Mesenchymal stem cell (in vitro differentiated cells and primary cell): ENCODE data around the gene APCDD1.

Source experiments
- DNase-seq: peaks from one replicate; pipeline ENCODE4 v3.0.0-alpha.2; 2013
- H2AFZ ChIP-seq: one replicate; pipeline ENCODE4 v1.6.1; 2013; ENCODE audit warnings: low read depth, mild to moderate bottlenecking, control low read depth, inconsistent platforms, low read length, moderate library complexity
- H2AK5ac ChIP-seq: 2 replicates; pipeline ENCODE4 v1.6.1; 2013; ENCODE audit warnings: low read length, moderate library complexity, mild to moderate bottlenecking, inconsistent platforms; ENCODE audit not compliant: severe bottlenecking
- H2BK120ac ChIP-seq: one replicate; pipeline ENCODE4 v1.6.1; 2013; ENCODE audit warnings: low read depth, mild to moderate bottlenecking, inconsistent platforms, low read length, moderate library complexity
- H2BK12ac ChIP-seq, 2 experiments: one replicate each; pipeline ENCODE4 v1.6.1; 2013; ENCODE audit warnings: inconsistent platforms in 2 of 2, low read length in 2 of 2, mild to moderate bottlenecking in 2 of 2, moderate library complexity in 2 of 2, control low read depth in 1 of 2
- H2BK15ac ChIP-seq: one replicate; pipeline ENCODE4 v1.6.1; 2013; ENCODE audit warnings: mild to moderate bottlenecking, low read depth, inconsistent platforms; ENCODE audit not compliant: poor library complexity, severe bottlenecking
- H2BK5ac ChIP-seq: 2 replicates; pipeline ENCODE4 v1.6.1; 2013; ENCODE audit warnings: low read depth, mild to moderate bottlenecking, low read length, control low read depth, inconsistent platforms; ENCODE audit not compliant: poor library complexity, severe bottlenecking
- H3K14ac ChIP-seq, 2 experiments: one replicate each; pipeline ENCODE4 v1.6.1; 2013; ENCODE audit warnings: inconsistent platforms in 2 of 2, low read length in 2 of 2, control low read depth in 1 of 2, mild to moderate bottlenecking in 1 of 2, moderate library complexity in 1 of 2
- H3K18ac ChIP-seq, 2 experiments: one replicate each; pipeline ENCODE4 v1.6.1; 2013; ENCODE audit warnings: inconsistent platforms in 2 of 2, low read length in 2 of 2, control low read depth in 1 of 2, low read depth in 1 of 2, mild to moderate bottlenecking in 1 of 2
- H3K23ac ChIP-seq, 2 experiments: one replicate each; pipeline ENCODE4 v1.6.1; 2013; ENCODE audit warnings: inconsistent platforms in 2 of 2, low read length in 2 of 2, mild to moderate bottlenecking in 2 of 2, moderate library complexity in 2 of 2, control low read depth in 1 of 2
- H3K27ac ChIP-seq: 2 replicates; pipeline ENCODE4 v1.5.1; 2013; ENCODE audit warnings: mild to moderate bottlenecking, moderate library complexity, low read length, control low read depth, inconsistent platforms; ENCODE audit not compliant: poor library complexity, severe bottlenecking
- H3K27me3 ChIP-seq, 2 experiments: 2 replicates each; pipeline versions ENCODE4 v1.6.1 to v1.7.0; 2013; ENCODE audit warnings: low read length in 2 of 2, mild to moderate bottlenecking in 2 of 2, moderate library complexity in 2 of 2, control low read depth in 1 of 2, inconsistent platforms in 1 of 2; ENCODE audit not compliant: control insufficient read depth in 1 of 2, insufficient read depth in 1 of 2
- H3K36me3 ChIP-seq, 2 experiments: 2 replicates each; pipeline versions ENCODE4 v1.6.1 to v1.7.0; 2013; ENCODE audit warnings: low read length in 2 of 2, control low read depth in 1 of 2, inconsistent platforms in 1 of 2, low read depth in 1 of 2, mild to moderate bottlenecking in 1 of 2; ENCODE audit not compliant: insufficient read depth in 2 of 2, control insufficient read depth in 1 of 2
- H3K4ac ChIP-seq, 2 experiments: one replicate each; pipeline ENCODE4 v1.6.1; 2013; ENCODE audit warnings: inconsistent platforms in 2 of 2, low read length in 2 of 2, mild to moderate bottlenecking in 2 of 2, moderate library complexity in 2 of 2, control low read depth in 1 of 2, low read depth in 1 of 2
- H3K4me1 ChIP-seq: 2 replicates; pipeline ENCODE4 v1.6.1; 2013; ENCODE audit warnings: low read depth, low read length, control low read depth; ENCODE audit not compliant: control insufficient read depth, insufficient read depth
- H3K4me2 ChIP-seq: 2 replicates; pipeline ENCODE4 v1.6.1; 2013; ENCODE audit warnings: low read length, mild to moderate bottlenecking, inconsistent platforms; ENCODE audit not compliant: poor library complexity, severe bottlenecking
- H3K4me3 ChIP-seq, 2 experiments: 2 replicates each; pipeline versions ENCODE4 v1.5.1 to v1.7.0; 2013; ENCODE audit warnings: low read length in 2 of 2, mild to moderate bottlenecking in 2 of 2, control low read depth in 1 of 2, low read depth in 1 of 2; ENCODE audit not compliant: insufficient read depth in 1 of 2
- H3K79me1 ChIP-seq: replicated peaks from 2 replicates; pipeline ENCODE4 v1.6.1; 2013; ENCODE audit warnings: mild to moderate bottlenecking, control low read depth, low read length, inconsistent platforms; ENCODE audit not compliant: poor library complexity, severe bottlenecking
- H3K9ac ChIP-seq: 2 replicates; pipeline ENCODE4 v1.7.0; 2013; ENCODE audit warnings: mild to moderate bottlenecking, low read length, moderate library complexity
- H3K9me3 ChIP-seq: 2 replicates; pipeline ENCODE4 v1.7.0; 2013; ENCODE audit warnings: mild to moderate bottlenecking, low read length; ENCODE audit not compliant: control insufficient read depth
- H4K8ac ChIP-seq: one replicate; pipeline ENCODE4 v1.6.1; 2013; ENCODE audit warnings: inconsistent platforms, mild to moderate bottlenecking, low read length, moderate library complexity
- H4K91ac ChIP-seq: one replicate; pipeline ENCODE4 v1.6.1; 2013; ENCODE audit warnings: mild to moderate bottlenecking, low read length, inconsistent platforms
- WGBS: methylation state at CpG from one replicate; pipeline ENCODE4 v1.1.7; 2013; ENCODE audit warnings: mixed read lengths; 5-methylcytosine and 5-hydroxymethylcytosine counted together

APCDD1 gene

GRCh38 chr18:10417664-10418063 is 36.8 kb upstream of the APCDD1 start:
- H3K36me3 ChIP-seq: no peaks in the 10 kb centered on the region
- H4K91ac ChIP-seq: no peak overlapping the region
- H2BK15ac ChIP-seq: no peak overlapping the region
- H3K4me3 ChIP-seq: no peak overlapping the region
- H2BK12ac ChIP-seq: no peak overlapping the region
- H3K79me1 ChIP-seq: no peaks in the 10 kb centered on the region
- no peak overlapping the region for H3K27ac ChIP-seq
- no peaks in the 10 kb centered on the region for H3K4me1 ChIP-seq
- DNase-seq: no peak
- H2AFZ ChIP-seq: no peak overlapping the region
- H2AK5ac ChIP-seq: no peak overlapping the region
- H3K9ac ChIP-seq: no peak overlapping the region
- no peak overlapping the region for H4K8ac ChIP-seq
- peaks cover 6 to 8% of the 10 kb centered on the region in 2 experiments for H3K27me3 ChIP-seq
- peaks cover 11% of the 10 kb centered on the region for H3K9me3 ChIP-seq
- no peak overlapping the region for H3K23ac ChIP-seq
- no peak overlapping the region for H3K18ac ChIP-seq
- no peak overlapping the region for H3K14ac ChIP-seq
- H2BK5ac ChIP-seq: no peak overlapping the region
- H2BK120ac ChIP-seq: no peak overlapping the region
- no peak overlapping the region for H3K4ac ChIP-seq
- no peak overlapping the region for H3K4me2 ChIP-seq

GRCh38 chr18:10418836-10419235 is 35.6 kb upstream of the APCDD1 start:
- H3K27ac ChIP-seq: no peak overlapping the region
- peaks cover 11% of the 10 kb centered on the region for H3K9me3 ChIP-seq
- no peak overlapping the region for H2AFZ ChIP-seq
- H4K8ac ChIP-seq: no peak overlapping the region
- H3K4me3 ChIP-seq: no peak overlapping the region
- no peaks in the 10 kb centered on the region for H3K36me3 ChIP-seq
- no peak overlapping the region for H2BK5ac ChIP-seq
- no peak overlapping the region for H3K4me2 ChIP-seq
- no peak overlapping the region for H3K4ac ChIP-seq
- no peaks in the 10 kb centered on the region for H3K4me1 ChIP-seq
- no peak overlapping the region for H3K18ac ChIP-seq
- no peak overlapping the region for H2BK120ac ChIP-seq
- no peak overlapping the region for H2BK15ac ChIP-seq
- H3K9ac ChIP-seq: no peak overlapping the region
- H3K27me3 ChIP-seq: peaks cover 6 to 7% of the 10 kb centered on the region in 2 experiments
- H2BK12ac ChIP-seq: no peak overlapping the region
- H3K79me1 ChIP-seq: no peaks in the 10 kb centered on the region
- H3K23ac ChIP-seq: no peak overlapping the region
- H4K91ac ChIP-seq: no peak overlapping the region
- DNase-seq: no peak
- no peak overlapping the region for H2AK5ac ChIP-seq
- H3K14ac ChIP-seq: no peak overlapping the region

GRCh38 chr18:10419420-10420103 is 34.9 kb upstream of the APCDD1 start:
- 86% methylated on average over 5 of the region's 5 CpGs for WGBS
- Histone ChIP-seq H3K9me3 (peaks cover 11% of the 10 kb centered on the region), H3K79me1 (no peaks in the 10 kb centered on the region), H3K27ac (no peak overlapping the region), H3K23ac (no peak overlapping the region), H4K8ac (no peak overlapping the region), H2BK120ac (no peak overlapping the region), H4K91ac (no peak overlapping the region), H3K14ac (no peak overlapping the region), H3K4me3 (peak overlapping the region in 1 of 2 experiments; percentile 30), H2BK5ac (no peak overlapping the region), H3K4me2 (no peak overlapping the region), H3K27me3 (peaks cover 1 to 8% of the 10 kb centered on the region in 2 experiments), H3K4me1 (no peaks in the 10 kb centered on the region), H2AFZ (no peak overlapping the region), H2BK15ac (no peak overlapping the region), H2AK5ac (no peak overlapping the region), H3K4ac (no peak overlapping the region), H2BK12ac (no peak overlapping the region), H3K36me3 (no peaks in the 10 kb centered on the region), H3K9ac (peak overlapping the region; percentile 49), H3K18ac (no peak overlapping the region)
- DNase-seq: peak; percentile 45

GRCh38 chr18:10420561-10421352 is 33.7 kb upstream of the APCDD1 start:
- DNase-seq: no peak
- WGBS: 93% methylated on average over 4 of the region's 5 CpGs
- no peaks in the 10 kb centered on the region for H3K36me3 ChIP-seq
- no peak overlapping the region for H3K4me2 ChIP-seq
- H3K79me1 ChIP-seq: no peaks in the 10 kb centered on the region
- no peak overlapping the region for H3K14ac ChIP-seq
- H3K4ac ChIP-seq: no peak overlapping the region
- peak overlapping the region in 1 of 2 experiments; percentile 16 for H3K4me3 ChIP-seq
- no peak overlapping the region for H2AFZ ChIP-seq
- H3K27ac ChIP-seq: no peak overlapping the region
- peak overlapping the region in 1 of 2 experiments; percentile 48 for H3K18ac ChIP-seq
- no peak overlapping the region for H4K8ac ChIP-seq
- H2BK15ac ChIP-seq: no peak overlapping the region
- no peak overlapping the region for H2AK5ac ChIP-seq
- H3K27me3 ChIP-seq: peaks cover 0 to 18% of the 10 kb centered on the region in 2 experiments
- no peak overlapping the region for H2BK120ac ChIP-seq
- H2BK12ac ChIP-seq: no peak overlapping the region
- no peak overlapping the region for H2BK5ac ChIP-seq
- no peak overlapping the region for H3K23ac ChIP-seq
- peaks cover 11% of the 10 kb centered on the region for H3K9me3 ChIP-seq
- no peak overlapping the region for H4K91ac ChIP-seq
- H3K9ac ChIP-seq: peak overlapping the region; percentile 49
- no peaks in the 10 kb centered on the region for H3K4me1 ChIP-seq
